OCI-LY7 (cell line): ENCODE results near the gene SRCIN1.
"Not testable (repeated sequence)": the region's sequence is repeated elsewhere in the genome, so short reads cannot be mapped to it uniquely, and the experiment has no call there.

Source experiments
- EZH2phosphoT487 ChIP-seq: fragments of 200-600 bp; sonication (generic); IDR thresholded peaks from 2 replicates; pipeline ENCODE4 v1.6.1; 2018; ENCODE audit warnings: low read depth, borderline replicate concordance, mild to moderate bottlenecking, mixed run types, antibody characterized with exemption, low read length, moderate library complexity, mixed read lengths
- TF ChIP-seq, protein P1 (sequence below): fragments of 200-600 bp; sonication (generic); conservative IDR thresholded peaks from 2 replicates; pipeline ENCODE4 v1.5.1; 2014; ENCODE audit warnings: mild to moderate bottlenecking, antibody characterized with exemption, low read length, moderate library complexity, mixed read lengths

DNA sequence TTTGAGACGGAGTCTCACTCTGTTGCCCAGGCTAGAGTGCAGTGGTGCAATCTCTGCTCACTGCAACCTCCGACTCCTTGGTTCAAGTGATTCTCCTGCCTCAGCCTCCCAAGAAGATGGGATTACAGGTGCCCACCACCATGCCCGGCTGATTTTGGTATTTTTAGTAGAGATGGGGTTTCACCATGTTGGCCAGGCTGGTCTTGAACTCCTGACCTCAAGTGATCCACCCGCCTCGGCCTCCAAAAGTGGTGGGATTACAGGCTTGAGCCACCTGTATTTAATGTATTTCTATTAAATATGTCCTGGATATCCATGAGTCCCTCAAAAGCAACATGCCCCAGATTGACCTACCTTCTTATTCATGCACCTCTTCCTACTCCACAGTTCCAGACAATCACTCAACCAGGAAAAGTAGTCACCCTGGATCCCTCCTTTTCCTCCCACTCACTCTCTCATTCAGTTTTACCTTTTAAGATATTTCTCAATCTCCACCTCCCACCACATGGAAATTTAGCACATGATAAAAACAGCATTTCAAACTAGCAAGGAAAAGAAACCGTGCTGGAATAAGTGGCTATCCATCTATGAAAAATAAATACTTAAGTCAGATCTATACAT lies 21.0 kb upstream of the SRCIN1 start:
- TF ChIP-seq EZH2phosphoT487, result not testable (repeated sequence)
- TF ChIP-seq, protein P1, sequence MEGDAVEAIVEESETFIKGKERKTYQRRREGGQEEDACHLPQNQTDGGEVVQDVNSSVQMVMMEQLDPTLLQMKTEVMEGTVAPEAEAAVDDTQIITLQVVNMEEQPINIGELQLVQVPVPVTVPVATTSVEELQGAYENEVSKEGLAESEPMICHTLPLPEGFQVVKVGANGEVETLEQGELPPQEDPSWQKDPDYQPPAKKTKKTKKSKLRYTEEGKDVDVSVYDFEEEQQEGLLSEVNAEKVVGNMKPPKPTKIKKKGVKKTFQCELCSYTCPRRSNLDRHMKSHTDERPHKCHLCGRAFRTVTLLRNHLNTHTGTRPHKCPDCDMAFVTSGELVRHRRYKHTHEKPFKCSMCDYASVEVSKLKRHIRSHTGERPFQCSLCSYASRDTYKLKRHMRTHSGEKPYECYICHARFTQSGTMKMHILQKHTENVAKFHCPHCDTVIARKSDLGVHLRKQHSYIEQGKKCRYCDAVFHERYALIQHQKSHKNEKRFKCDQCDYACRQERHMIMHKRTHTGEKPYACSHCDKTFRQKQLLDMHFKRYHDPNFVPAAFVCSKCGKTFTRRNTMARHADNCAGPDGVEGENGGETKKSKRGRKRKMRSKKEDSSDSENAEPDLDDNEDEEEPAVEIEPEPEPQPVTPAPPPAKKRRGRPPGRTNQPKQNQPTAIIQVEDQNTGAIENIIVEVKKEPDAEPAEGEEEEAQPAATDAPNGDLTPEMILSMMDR, result not testable (repeated sequence)
